HG03342 (cell line): ENCODE measurements around the gene ZFYVE19.
"Not testable (repeated sequence)": the region's sequence is repeated elsewhere in the genome, so short reads cannot be mapped to it uniquely, and the experiment has no call there.

Experiments used
- ATAC-seq: cut with Tn5 transposase; IDR thresholded peaks from one replicate; pipeline ENCODE4 v1.9.1; 2021; ENCODE audit warnings: mild to moderate bottlenecking, moderate library complexity; ENCODE audit not compliant: unreplicated experiment

The ZFYVE19 gene

GRCh38 chr15:40845511-40846284 lies 38.8 kb downstream of the ZFYVE19 start:
- no peak for ATAC-seq

- ATAC-seq = no peak
Measured at GRCh38 chr15:40846841-40847222, 39.9 kb downstream of the ZFYVE19 start.

GRCh38 chr15:40847223-40847961 lies 40.5 kb downstream of the ZFYVE19 start:
- no peak for ATAC-seq

- no peak for ATAC-seq
Measured at GRCh38 chr15:40850576-40851112, 43.8 kb downstream of the ZFYVE19 start.

- ATAC-seq = no peak
Measured at GRCh38 chr15:40852529-40852928, 45.6 kb downstream of the ZFYVE19 start.

GRCh38 chr15:40853241-40853890 lies 46.5 kb downstream of the ZFYVE19 start:
- ATAC-seq = no peak

GRCh38 chr15:40854161-40854560 lies 47.3 kb downstream of the ZFYVE19 start:
- no peak for ATAC-seq

GRCh38 chr15:40855706-40856234 lies 48.9 kb downstream of the ZFYVE19 start:
- no peak for ATAC-seq

- ATAC-seq = no peak
Measured at GRCh38 chr15:40856746-40857145, 49.9 kb downstream of the ZFYVE19 start.

GRCh38 chr15:40857601-40858341 lies 50.9 kb downstream of the ZFYVE19 start:
- ATAC-seq = peak; percentile 61

- ATAC-seq = no peak
Measured at GRCh38 chr15:40858706-40859105, 51.8 kb downstream of the ZFYVE19 start.

GRCh38 chr15:40859206-40859851 lies 52.4 kb downstream of the ZFYVE19 start:
- peak; percentile 58 for ATAC-seq

- ATAC-seq = not testable (repeated sequence)
Measured at GRCh38 chr15:40861147-40861546, 54.3 kb downstream of the ZFYVE19 start.

GRCh38 chr15:40863660-40864270 lies 56.9 kb downstream of the ZFYVE19 start:
- ATAC-seq = no peak
